Pancreas (tissue), 10 donors: ENCODE data around the gene PPFIA2. TPM values are rescaled to one million over a fixed set of nuclear protein-coding genes. Genes with fewer than 3 reads are reported as not detected.

ENCODE experiments used
- ATAC-seq, 4 donors: fragments of 200-7000 bp; cut with Tn5 transposase; one replicate each; pipeline versions ENCODE4 v1.8.0 to v1.9.1; 2020; ENCODE audit warnings: mild to moderate bottlenecking in 4 of 4, moderate library complexity in 4 of 4
- DNase-seq, 6 donors: peaks; one replicate each; pipeline ENCODE4 v3.0.0-alpha.2; 2020
- FAIRE-seq: peaks from 2 replicates; lab custom pipeline; 2012; peaks lifted over from hg19 to GRCh38; lab: Jason Lieb, UNC
- H3K27ac ChIP-seq, 4 donors: fragments of 200-600 bp; sonication (generic); 1 replicate in 3 of 4; 2 replicates in 1 of 4; pipeline versions ENCODE4 v1.5.0 to v1.8.0; 2020
- H3K27me3 ChIP-seq, 4 donors: fragments of 200-600 bp; one replicate each; pipeline ENCODE4 v1.8.0; 2021
- H3K36me3 ChIP-seq, 3 donors: fragments of 200-600 bp; sonication (generic) in 1 of 3; one replicate each; pipeline versions ENCODE4 v1.5.0 to v1.8.0; 2020 to 2021
- H3K4me1 ChIP-seq, 3 donors: fragments of 200-600 bp; one replicate each; pipeline ENCODE4 v1.8.0; 2021
- H3K4me3 ChIP-seq, 4 donors: fragments of 200-600 bp; sonication (generic) in 2 of 4; one replicate each; pipeline versions ENCODE4 v1.5.0 to v1.8.0; 2020 to 2021
- H3K9me3 ChIP-seq, 4 donors: fragments of 200-600 bp; one replicate each; pipeline ENCODE4 v1.8.0; 2021
- WGBS, 2 donors: extraction: QIAGEN DNeasy Blood & Tissue Kit; methylation state at CpG; one replicate each; pipeline ENCODE4 v1.1.7; 2013; 5-methylcytosine and 5-hydroxymethylcytosine counted together
- intact Hi-C, 3 donors: fragments of 100-400 bp; cut with DNase I; formaldehyde crosslinking; loops; one replicate each; pipeline versions ENCODE4 v1.11.1 to v1.14.2; 2022
- polyA plus RNA-seq, 2 donors: library from polyadenylated mRNA; stranded (reverse); fragments of 200-250 nt; gene quantifications; one replicate each; pipeline ENCODE4 v1.2.3, GENCODE V29; 2013
- total RNA-seq, 6 donors: library from RNA; stranded (reverse); fragmentation: NEBNext Ultra II Directional in 4 of 6; extraction: Animal tissue kit (Norgen Biotek cat#: 25700) in 4 of 6; gene quantifications; one replicate each; pipeline versions ENCODE4 v1.2.1 to v1.2.4, GENCODE V29; 2021 to 2023
- TF ChIP-seq, protein P1 (sequence below), 4 donors: fragments of 200-600 bp; sonication (generic) in 3 of 4; IDR thresholded peaks; one replicate each; pipeline versions ENCODE4 v1.5.0 to v1.8.0; 2021; ENCODE audit warnings: antibody characterized with exemption in 4 of 4
- donor health status: healthy with polysubstance abuse.
- donor health status: DM: no; HTN: no; CAD: no; lungs with moderate emphysema.
- donor health status: DM: no; HTN: no; CAD: no.
- donor health status: control.
- donor health status: control.
- donor health status: Bipolar disorder and iron deficiency.
- donor health status: DM: yes; HTN: yes; CAD: no.
- donor health status: DM: no; HTN: no; CAD: no.
- donor health status: DM: no; HTN: no; CAD: no.
- donor health status: DM: yes; HTN: yes; CAD: no.

Gene PPFIA2
- total and polyA plus RNA-seq, 8 donors: 0.35 to 1.9 (median 0.55) TPM; not detected in 1

DNA sequence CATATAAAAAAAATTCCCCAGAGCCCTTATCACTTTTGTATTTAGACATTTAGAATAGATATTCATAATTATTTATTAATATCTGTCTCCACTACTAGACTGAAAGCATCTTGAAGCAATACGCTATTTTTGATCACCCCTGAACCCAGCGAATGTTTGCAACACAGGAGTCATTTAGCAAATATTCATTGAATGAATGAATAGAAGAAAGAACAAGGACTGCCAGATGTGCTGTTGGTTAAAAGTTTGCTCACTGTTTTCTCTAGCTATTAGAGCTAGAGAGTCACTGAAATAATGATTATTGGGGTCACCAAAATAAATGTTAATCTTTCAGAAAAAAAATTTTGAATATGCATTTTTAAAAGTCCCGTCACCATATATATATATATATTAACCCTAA is 506.9 kb downstream of the PPFIA2 start:
- no peak for ATAC-seq
- H3K4me1 ChIP-seq: no peaks in the 10 kb centered on the region
- no peak for FAIRE-seq
- TF ChIP-seq, protein P1, sequence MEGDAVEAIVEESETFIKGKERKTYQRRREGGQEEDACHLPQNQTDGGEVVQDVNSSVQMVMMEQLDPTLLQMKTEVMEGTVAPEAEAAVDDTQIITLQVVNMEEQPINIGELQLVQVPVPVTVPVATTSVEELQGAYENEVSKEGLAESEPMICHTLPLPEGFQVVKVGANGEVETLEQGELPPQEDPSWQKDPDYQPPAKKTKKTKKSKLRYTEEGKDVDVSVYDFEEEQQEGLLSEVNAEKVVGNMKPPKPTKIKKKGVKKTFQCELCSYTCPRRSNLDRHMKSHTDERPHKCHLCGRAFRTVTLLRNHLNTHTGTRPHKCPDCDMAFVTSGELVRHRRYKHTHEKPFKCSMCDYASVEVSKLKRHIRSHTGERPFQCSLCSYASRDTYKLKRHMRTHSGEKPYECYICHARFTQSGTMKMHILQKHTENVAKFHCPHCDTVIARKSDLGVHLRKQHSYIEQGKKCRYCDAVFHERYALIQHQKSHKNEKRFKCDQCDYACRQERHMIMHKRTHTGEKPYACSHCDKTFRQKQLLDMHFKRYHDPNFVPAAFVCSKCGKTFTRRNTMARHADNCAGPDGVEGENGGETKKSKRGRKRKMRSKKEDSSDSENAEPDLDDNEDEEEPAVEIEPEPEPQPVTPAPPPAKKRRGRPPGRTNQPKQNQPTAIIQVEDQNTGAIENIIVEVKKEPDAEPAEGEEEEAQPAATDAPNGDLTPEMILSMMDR (IDR thresholded peaks at IDR 0.05): no peak
- H3K27ac ChIP-seq: no peak overlapping the region
- no peak overlapping the region for H3K4me3 ChIP-seq
- DNase-seq: no peak
- WGBS, 2 donors: 86 to 90% methylated on average over 3 of the region's 3 CpGs
- no peaks in the 10 kb centered on the region for H3K27me3 ChIP-seq
- H3K36me3 ChIP-seq: no peaks in the 10 kb centered on the region
- intact Hi-C loops: no loop called here
- H3K9me3 ChIP-seq: no peaks in the 10 kb centered on the region

DNA sequence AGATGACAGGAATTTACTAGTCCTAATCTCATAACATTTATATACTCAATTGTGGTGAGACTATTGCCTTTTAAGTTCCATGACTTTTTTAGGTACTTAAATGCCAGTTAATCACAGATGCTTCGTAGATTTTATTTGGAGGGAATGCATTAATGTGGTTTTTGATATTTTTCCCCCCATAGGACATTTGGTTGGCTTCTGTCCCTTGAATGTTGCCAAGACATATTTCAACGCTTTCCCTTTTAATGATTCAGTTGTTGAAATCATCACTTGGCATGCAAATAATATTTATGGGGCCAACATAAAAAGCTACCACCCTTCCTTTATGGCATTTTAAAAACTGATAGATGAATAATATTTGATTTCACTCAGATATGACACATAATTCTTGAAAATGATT is 509.2 kb downstream of the PPFIA2 start:
- intact Hi-C loops: no loop called here
- DNase-seq: no peak
- no peaks in the 10 kb centered on the region for H3K27me3 ChIP-seq

DNA sequence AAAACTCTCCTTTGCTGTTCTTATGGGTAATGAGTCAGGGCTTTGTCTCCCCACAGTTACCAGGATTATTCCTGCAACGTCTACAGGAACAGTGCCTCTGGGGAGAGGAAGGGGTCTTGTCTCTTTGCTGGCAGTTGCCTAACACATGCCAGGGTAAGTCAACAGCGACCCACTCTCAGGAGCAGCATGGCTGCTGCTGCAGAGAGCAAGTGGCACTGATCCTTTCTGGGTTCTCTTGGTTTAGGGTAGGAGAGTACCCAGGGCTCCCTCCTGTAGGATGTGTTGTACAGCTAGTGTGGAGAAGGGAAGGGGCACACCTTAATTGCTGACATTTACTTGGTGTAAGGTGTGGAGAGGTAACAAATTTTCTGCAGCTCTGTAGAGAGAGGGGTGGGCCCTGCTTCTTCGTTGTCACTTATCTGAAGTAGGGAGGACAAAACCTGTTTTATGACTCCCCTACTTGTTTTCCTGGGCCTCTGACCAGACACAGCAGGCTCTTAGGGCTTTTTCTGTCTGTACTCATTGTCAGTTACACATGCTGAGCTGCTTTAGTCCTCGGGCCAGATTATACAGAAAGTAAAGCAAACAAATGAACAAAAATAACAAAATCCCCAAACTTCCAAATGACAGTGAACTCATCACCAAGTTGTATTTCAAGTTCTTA is 513.1 kb downstream of the PPFIA2 start:
- Histone ChIP-seq H3K9me3 (no peaks in the 10 kb centered on the region), H3K27ac (no peak overlapping the region), H3K36me3 (no peaks in the 10 kb centered on the region), H3K27me3 (no peaks in the 10 kb centered on the region), H3K4me3 (no peak overlapping the region), H3K4me1 (no peaks in the 10 kb centered on the region)
- 43 to 45% methylated on average over 4 of the region's 4 CpGs for WGBS, 2 donors
- intact Hi-C loops: no loop called here
- FAIRE-seq: no peak
- ATAC-seq: no peak
- no peak for DNase-seq
- TF ChIP-seq, protein P1 (IDR thresholded peaks at IDR 0.05): no peak

More for the DNA sequence above, 509.2 kb downstream of the PPFIA2 start:
- Histone ChIP-seq H3K4me3 (no peak overlapping the region), H3K27ac (no peak overlapping the region), H3K9me3 (no peaks in the 10 kb centered on the region), H3K36me3 (no peaks in the 10 kb centered on the region), H3K4me1 (no peaks in the 10 kb centered on the region)
- TF ChIP-seq, protein P1 (IDR thresholded peaks at IDR 0.05): no peak
- no peak for ATAC-seq
- no peak for FAIRE-seq
- 76 to 78% methylated on average over 2 of the region's 2 CpGs for WGBS, 2 donors

DNA sequence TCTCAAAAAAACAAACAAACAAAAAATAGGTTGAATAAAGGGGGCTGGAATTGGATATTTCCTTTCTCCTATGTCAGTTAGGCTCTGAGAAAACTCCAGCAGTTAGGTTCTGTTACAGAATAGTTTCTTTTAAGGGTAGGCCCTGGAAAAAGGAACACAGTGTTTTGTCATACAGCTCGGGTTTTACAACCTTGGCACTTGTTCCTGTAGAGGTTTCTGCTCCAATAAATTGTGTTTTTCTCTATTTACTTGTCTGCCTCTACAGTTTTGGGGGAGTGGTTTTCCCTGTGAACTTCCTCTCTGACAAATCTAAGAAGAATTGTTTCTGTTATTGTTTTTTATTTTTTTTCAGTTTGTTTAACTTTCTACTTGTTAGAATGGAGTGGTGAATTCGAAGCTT is 513.7 kb downstream of the PPFIA2 start:
- no peaks in the 10 kb centered on the region for H3K4me1 ChIP-seq
- H3K27me3 ChIP-seq: no peaks in the 10 kb centered on the region
- TF ChIP-seq, protein P1 (IDR thresholded peaks at IDR 0.05): no peak
- ATAC-seq (no peak), FAIRE-seq (no peak), DNase-seq (no peak)
- H3K9me3 ChIP-seq: no peaks in the 10 kb centered on the region
- no peak overlapping the region for H3K4me3 ChIP-seq
- no peaks in the 10 kb centered on the region for H3K36me3 ChIP-seq
- no peak overlapping the region for H3K27ac ChIP-seq
- 38 to 47% methylated on average over 2 of the region's 2 CpGs for WGBS, 2 donors
- intact Hi-C loops: no loop called here

DNA sequence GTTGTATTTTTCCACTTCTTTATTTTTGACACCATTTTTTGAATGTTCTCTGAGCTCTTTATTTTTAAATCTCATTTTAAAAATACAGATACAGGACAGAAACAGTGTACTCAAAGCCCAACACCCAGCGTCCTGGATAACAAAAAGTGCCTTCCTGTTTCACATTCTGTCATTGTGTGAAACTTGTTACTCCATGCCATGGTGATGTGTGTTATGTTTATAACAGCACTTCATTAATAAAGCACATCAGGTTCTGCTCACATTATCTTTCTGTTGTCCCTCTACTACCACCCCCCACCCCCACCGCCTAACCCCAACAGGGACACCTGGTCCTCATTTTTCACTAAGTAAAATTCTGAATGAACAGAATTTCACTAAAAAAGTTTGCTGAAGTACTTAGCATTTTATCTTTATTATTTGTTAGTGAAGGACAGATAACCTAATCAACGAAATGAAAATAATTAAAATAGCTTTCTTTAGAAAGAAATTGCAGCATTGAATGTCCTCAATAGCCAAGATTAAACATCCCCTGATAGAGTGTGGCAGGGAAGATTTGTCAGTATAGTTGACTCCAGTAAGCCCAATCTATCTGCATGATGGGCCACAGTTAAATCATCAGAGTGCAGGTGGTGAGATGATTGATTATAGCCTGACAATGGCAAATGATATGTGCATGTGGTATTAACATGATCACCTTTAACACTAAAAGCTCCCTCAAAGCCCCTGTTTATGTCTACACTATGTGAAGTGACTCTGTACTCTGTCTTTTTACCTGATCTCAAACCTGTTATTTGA is 527.4 kb downstream of the PPFIA2 start:
- intact Hi-C loops: no loop called here
- FAIRE-seq: no peak
- H3K4me1 ChIP-seq: no peaks in the 10 kb centered on the region
- WGBS, 2 donors: 78 to 85% methylated on average over 3 of the region's 3 CpGs
- TF ChIP-seq, protein P1 (IDR thresholded peaks at IDR 0.05): no peak
- no peak overlapping the region for H3K4me3 ChIP-seq
- no peaks in the 10 kb centered on the region for H3K36me3 ChIP-seq
- DNase-seq: no peak
- H3K27ac ChIP-seq: no peak overlapping the region
- no peaks in the 10 kb centered on the region for H3K27me3 ChIP-seq
- no peak for ATAC-seq
- no peaks in the 10 kb centered on the region for H3K9me3 ChIP-seq
